Tibial nerve (tissue), 4 donors: ENCODE measurements around the gene SKIC8.

Experiments used
- CTCF ChIP-seq, 5 experiments: fragments of 200-600 bp in 3 of 5; fragments of 450-650 bp in 2 of 5; sonication (generic) in 3 of 5; IDR thresholded peaks; one replicate each; pipeline ENCODE4 v1.5.1; 2016 to 2019; ENCODE audit warnings: antibody characterized with exemption in 5 of 5, mild to moderate bottlenecking in 3 of 5, moderate library complexity in 2 of 5
- EP300 ChIP-seq, 2 donors: sonication (generic); formaldehyde crosslinking; IDR thresholded peaks; one replicate each; pipeline ENCODE4 v1.6.1; 2017; ENCODE audit warnings: antibody characterized with exemption in 2 of 2, mild to moderate bottlenecking in 1 of 2
- POLR2A ChIP-seq, 2 donors: fragments of 450-650 bp; IDR thresholded peaks; one replicate each; pipeline ENCODE4 v1.6.1; 2017; ENCODE audit warnings: antibody characterized with exemption in 2 of 2, mild to moderate bottlenecking in 2 of 2, moderate library complexity in 2 of 2

- no peak for TF ChIP-seq EP300 (IDR thresholded peaks at IDR 0.05)
- no peak for TF ChIP-seq POLR2A (IDR thresholded peaks at IDR 0.05)
- no peak for TF ChIP-seq CTCF (IDR thresholded peaks at IDR 0.05)
Measured at GRCh38 chr15:78272776-78273175, 26.6 kb downstream of the SKIC8 start.
